GM19452 (cell line): ENCODE measurements around the gene NRP1.

Source experiments
- ATAC-seq: cut with Tn5 transposase; IDR thresholded peaks from one replicate; pipeline ENCODE4 v1.9.1; 2021; ENCODE audit not compliant: unreplicated experiment

The NRP1 gene

GRCh38 chr10:33133557-33133956 is 200.9 kb downstream of the NRP1 start:
- no peak for ATAC-seq

GRCh38 chr10:33132626-33133025 is 201.8 kb downstream of the NRP1 start:
- no peak for ATAC-seq

- ATAC-seq, result no peak
Observed at GRCh38 chr10:33129996-33130386, 204.5 kb downstream of the NRP1 start.

- no peak for ATAC-seq
Observed at GRCh38 chr10:33129141-33129995, 205.1 kb downstream of the NRP1 start.

- no peak for ATAC-seq
Observed at GRCh38 chr10:33127622-33128021, 206.8 kb downstream of the NRP1 start.
